ELR (cell line): ENCODE data around the gene ZMAT5.
A peak's percentile ranks its signal among the peaks of the same experiment; 100 is the strongest.

Experiments
- DNase-seq: peaks from one replicate; pipeline ENCODE4 v3.0.0-alpha.2; 2015; ENCODE audit warnings: low read depth

The ZMAT5 gene, protein sequence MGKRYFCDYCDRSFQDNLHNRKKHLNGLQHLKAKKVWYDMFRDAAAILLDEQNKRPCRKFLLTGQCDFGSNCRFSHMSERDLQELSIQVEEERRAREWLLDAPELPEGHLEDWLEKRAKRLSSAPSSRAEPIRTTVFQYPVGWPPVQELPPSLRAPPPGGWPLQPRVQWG

DNA sequence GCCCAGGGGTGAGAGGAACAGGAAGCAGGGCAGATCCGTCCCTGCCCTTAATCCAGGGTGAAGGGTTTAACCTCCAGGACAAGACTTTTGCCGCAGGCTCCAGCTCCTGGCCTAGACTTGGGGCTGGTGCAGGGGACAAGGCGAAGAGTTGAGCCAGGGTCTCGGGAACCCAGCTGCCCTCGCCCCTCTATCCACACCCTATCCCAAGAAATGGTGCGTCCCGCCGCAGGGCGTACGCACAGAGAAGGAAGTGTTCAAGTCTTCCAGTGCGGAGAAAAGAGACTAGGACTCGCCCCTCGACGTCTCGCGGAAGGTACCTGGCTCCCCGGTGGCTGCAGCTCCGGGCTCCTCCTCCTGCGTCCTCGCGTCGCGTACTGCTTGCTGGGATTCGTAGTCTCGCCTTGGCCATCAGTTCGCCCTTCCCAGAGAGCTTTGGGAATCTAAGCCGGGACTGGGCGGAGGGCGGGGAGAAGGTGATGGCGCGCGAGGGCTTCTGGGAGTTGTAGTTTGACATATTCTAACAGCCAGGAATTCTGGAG lies at the start of gene ZMAT5:
Gene ZMAT5 (minus strand): TSS at position 376 of the 539 bp plus-strand sequence. CDS start 18,463 bp downstream, outside the sequence.
- DNase-seq: peak; percentile 99

DNA sequence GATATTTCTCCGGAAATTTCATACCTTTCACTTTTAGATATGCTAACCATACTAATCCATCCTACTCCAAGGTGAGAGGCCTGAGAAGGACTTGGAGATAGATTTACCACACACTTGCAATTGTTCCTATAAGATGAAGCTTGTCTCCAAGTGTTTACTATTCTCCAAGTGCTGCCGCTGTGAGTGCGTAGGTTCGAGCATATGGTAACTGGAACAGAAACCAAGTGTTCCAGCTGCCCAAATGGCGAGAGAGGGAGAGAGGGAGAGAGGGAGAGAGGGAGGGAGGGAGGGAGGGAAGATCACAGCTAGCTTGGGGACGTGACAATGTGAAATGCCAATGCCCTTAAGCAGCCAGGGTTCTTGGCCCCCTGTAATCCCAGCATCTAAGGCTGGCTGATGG lies 49.7 kb upstream of the ZMAT5 start:
- DNase-seq: no peak

DNA sequence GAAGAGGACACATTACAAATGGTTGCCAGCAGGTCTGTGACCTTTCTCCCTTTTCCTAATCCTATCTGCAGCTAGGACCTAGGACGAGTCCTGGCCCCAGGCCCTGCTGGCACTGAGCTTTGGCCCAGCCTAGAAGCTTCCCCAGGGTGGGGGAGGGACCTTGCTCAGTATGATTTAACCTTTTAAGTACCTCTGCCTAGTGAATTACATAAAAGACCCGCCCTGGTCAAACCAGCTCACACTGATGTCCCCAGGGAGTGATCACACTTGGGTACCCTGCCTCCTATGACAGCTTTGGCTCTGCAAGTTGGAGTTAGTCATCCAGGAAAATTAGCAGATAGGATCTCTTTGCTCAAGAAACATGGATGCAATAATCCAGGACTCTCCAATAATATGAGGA lies 49.3 kb upstream of the ZMAT5 start:
- no peak for DNase-seq

- DNase-seq: no peak
These were observed 48.8 kb upstream of the ZMAT5 start for GRCh38 chr22:29815580-29815979.

DNA sequence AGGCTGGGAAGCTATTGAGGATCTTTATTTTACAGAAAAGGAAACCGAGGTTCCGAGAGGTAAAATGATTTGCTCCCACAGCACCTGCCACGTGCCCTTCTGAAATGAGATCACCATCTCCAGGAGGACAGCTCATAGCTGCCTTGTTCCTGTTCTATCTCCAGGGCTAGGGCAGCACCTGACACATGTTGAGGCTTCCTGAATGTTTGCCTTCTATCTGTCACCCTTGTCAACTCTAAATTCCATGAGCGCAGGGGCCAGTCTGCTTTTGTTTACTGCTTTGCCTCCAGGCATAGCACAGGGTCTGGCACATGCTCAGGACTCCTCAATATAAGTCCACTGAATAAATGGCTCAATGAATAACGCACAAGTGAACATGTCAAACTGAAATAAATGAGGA lies 47.2 kb upstream of the ZMAT5 start:
- no peak for DNase-seq

DNA sequence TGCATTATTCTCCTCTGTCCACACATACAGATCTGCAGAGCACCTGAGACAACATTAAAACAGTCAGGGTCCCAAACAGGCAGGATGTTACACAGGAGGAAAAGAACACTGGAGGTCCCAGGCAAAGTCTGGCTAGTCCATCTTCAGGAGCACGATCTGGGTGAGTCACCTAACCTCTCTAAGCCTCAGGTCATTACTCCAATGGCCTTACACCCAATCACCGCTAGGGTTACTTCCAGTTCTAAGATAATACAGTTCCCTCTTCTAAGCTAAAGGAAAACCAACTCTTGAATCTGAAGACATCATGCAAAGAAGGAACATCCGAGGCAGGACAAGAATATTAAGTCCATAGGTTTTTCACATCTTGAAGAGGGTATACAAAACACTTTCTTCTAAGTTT lies 46.8 kb upstream of the ZMAT5 start:
- DNase-seq: peak; percentile 86

- no peak for DNase-seq
These were observed 46.3 kb upstream of the ZMAT5 start for GRCh38 chr22:29813126-29813525.

GRCh38 chr22:29811377-29811776 lies 44.6 kb upstream of the ZMAT5 start:
- no peak for DNase-seq

DNA sequence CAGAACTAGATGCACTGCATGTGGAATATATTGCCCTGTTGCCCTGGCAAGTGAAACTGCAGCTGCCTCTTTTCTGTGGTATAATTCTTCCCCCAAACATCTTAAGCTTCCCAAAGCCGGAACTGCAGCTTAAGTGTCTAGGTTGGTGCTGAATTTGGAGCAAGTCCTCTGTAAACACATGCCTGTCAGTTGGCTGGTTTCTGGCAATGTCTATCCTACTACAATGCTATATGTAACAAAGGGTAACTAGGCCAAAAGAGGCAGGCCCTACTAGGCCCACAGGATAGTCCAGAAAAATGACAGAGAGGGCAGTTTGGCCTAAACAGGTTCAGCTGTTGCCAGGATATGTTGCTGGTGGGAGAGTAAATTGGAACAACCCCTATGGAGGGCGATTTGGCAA lies 43.4 kb upstream of the ZMAT5 start:
- DNase-seq: no peak

- no peak for DNase-seq
These were observed 39.4 kb upstream of the ZMAT5 start for GRCh38 chr22:29806196-29806595.

DNA sequence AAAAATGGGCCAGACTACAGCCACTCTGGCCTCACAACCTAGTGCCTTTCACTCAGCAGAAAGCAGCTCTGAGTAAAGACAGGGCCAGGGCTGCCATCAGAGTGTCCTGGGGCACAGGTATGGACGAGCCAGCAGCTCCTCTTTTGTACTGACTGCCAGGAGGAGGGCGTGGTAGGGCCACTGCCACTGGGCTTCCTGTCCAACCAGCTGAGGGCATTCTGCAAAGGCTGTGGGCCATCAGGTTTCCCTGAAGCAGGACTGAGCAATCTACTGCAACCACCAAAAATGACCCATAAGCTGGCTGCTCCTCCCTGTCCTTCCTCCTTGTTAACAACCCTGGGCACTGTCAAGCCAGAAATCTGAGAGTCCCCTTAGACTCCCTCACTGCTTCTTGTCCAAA lies 38.2 kb upstream of the ZMAT5 start:
- DNase-seq: no peak

- DNase-seq: no peak
These were observed 36.4 kb upstream of the ZMAT5 start for GRCh38 chr22:29803190-29803589.

DNA sequence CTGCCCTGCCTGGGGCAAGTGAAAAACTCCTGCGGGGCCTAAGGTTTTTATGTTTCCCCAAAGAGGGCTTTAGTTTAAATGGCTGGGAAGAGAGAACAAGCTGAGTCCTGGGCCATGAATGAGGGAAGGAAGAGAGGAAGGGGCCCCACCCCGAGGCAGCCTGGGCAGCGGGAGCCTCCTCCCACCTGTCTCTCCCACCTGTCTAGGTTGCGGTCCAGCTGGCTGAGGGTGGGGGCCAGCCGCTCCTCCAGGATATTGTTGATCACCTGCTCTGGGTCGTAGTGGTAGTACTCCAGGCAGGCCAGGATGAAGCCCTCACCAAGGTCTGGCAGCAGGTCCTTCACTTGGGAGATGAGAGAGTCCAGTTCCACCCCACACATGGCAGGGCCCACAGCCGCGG lies 35.0 kb upstream of the ZMAT5 start:
- no peak for DNase-seq

GRCh38 chr22:29801153-29801552 lies 34.3 kb upstream of the ZMAT5 start:
- DNase-seq: no peak

- peak; percentile 96 for DNase-seq
These were observed 32.4 kb upstream of the ZMAT5 start for GRCh38 chr22:29799217-29799680.

DNA sequence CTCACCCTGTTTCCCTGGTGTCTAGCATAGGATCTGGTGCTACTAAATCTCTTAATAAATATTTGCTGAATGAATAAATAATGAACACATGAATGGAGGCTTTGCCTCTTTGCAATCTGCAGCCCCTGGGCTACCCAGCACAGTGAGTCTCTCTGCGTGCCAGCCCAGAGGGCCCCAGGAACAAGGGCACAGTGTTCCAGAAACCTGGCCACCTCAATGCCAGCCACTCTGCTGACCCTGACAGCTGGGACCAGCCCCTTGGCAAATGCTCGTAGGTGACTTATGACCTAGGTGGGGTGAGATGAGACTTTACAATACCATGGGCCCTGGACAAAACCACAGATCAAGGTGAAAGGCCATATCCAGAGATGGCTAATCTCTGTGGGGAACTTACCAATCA lies 32.0 kb upstream of the ZMAT5 start:
- DNase-seq: no peak

- DNase-seq: peak; percentile 12
These were observed 31.5 kb upstream of the ZMAT5 start for GRCh38 chr22:29798318-29798717.

GRCh38 chr22:29797351-29797750 lies 30.5 kb upstream of the ZMAT5 start:
- no peak for DNase-seq

GRCh38 chr22:29795663-29796062 lies 28.9 kb upstream of the ZMAT5 start:
- no peak for DNase-seq

DNA sequence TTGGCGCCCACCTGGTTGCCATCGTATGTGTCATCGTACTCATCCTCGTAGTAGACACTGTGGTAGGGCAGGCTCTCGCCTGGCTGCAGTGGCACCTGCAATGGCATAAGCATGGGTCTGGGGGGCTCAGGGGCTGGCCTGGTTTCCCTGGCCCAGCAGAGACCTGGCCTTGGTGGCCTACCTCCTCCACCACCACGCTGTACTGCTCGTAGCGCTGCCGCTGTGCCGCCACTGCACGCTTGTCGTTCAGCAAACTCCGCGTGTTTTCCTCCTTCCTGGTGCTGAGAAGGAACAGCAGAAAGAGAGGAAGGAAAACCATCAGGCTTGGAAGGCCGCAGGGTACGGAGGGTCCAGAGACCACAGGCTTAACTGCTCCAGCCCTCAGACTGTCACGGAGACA lies 26.6 kb upstream of the ZMAT5 start:
- no peak for DNase-seq

- no peak for DNase-seq
These were observed 23.3 kb upstream of the ZMAT5 start for GRCh38 chr22:29790061-29790460.

- DNase-seq: no peak
These were observed 21.8 kb upstream of the ZMAT5 start for GRCh38 chr22:29788339-29789279.

GRCh38 chr22:29787371-29787980 lies 20.7 kb upstream of the ZMAT5 start:
- no peak for DNase-seq
